ENCODE results near the gene ABI3BP. TPM values are rescaled to one million over a fixed set of nuclear protein-coding genes. Genes with fewer than 3 reads are reported as not detected.

Gene ABI3BP
- polyA plus RNA-seq, 1 of the 3 experiments (the other 2 are of a cell fraction), result 8.4 TPM

GRCh38 chr3:100871306-100871705, 121.9 kb downstream of the ABI3BP start:
- no peak overlapping the region for H3K9ac ChIP-seq

More at GRCh38 chr3:100871306-100871705, 121.9 kb downstream of the ABI3BP start:
- H3K27ac ChIP-seq (ENCODE audit: low read depth in 2 of 2, low read length in 1 of 2), result no peak overlapping the region
- H3K27me3 ChIP-seq (ENCODE audit: insufficient read depth), result no peaks in the 10 kb centered on the region
- ChIA-PET CTCF (no interaction called here), POLR2A (no interaction called here)
- no peak overlapping the region for H2AFZ ChIP-seq (ENCODE audit: low read depth)
- H3K9me3 ChIP-seq, result no peaks in the 10 kb centered on the region
- no peaks in the 10 kb centered on the region for H3K79me2 ChIP-seq (ENCODE audit: insufficient read depth)
- no peaks in the 10 kb centered on the region for H3K36me3 ChIP-seq (replicated peaks in 1 of 2; ENCODE audit: control insufficient read depth in 1 of 2, insufficient read depth in 2 of 2, low read length in 1 of 2)
- H3F3A ChIP-seq (replicated peaks; ENCODE audit: insufficient read depth), result peaks cover 11% of the 10 kb centered on the region
- H3K4me2 ChIP-seq, result no peak overlapping the region
- 58% methylated on average over 3 of the region's 3 CpGs for WGBS (ENCODE audit: low lambda C conversion rate)
- TF ChIP-seq RFX5 (IDR thresholded peaks at IDR 0.05; ENCODE audit: low read length) (no peak), POLR2AphosphoS5 (IDR thresholded peaks at IDR 0.05; ENCODE audit: low read depth, low read length) (no peak), MAX (IDR thresholded peaks at IDR 0.05; ENCODE audit: low read depth) (no peak), ZBTB33 (IDR thresholded peaks at IDR 0.05; ENCODE audit: borderline replicate concordance, low read depth) (no peak), NRF1 (IDR thresholded peaks at IDR 0.05; ENCODE audit: low read depth, low read length) (no peak), EP300 (IDR thresholded peaks at IDR 0.05; ENCODE audit: borderline replicate concordance in 1 of 2, low read depth in 1 of 2, low read length in 1 of 2) (no peak), GATA2 (CRISPR knock-in tag; IDR thresholded peaks at IDR 0.05) (no peak), SMC3 (IDR thresholded peaks at IDR 0.05; ENCODE audit: low read depth, low read length) (no peak), REST (IDR thresholded peaks at IDR 0.05; ENCODE audit: low read depth, low read length) (no peak), RXRA (IDR thresholded peaks at IDR 0.05; ENCODE audit: borderline replicate concordance, low read depth) (no peak), FOXM1 (IDR thresholded peaks at IDR 0.05; ENCODE audit: low read depth) (no peak), CTCF (IDR thresholded peaks at IDR 0.05) (no peak), IRF3 (IDR thresholded peaks at IDR 0.05; ENCODE audit: low read depth, low read length) (no peak), TCF12 (IDR thresholded peaks at IDR 0.05) (no peak)
- no peak overlapping the region for H3K4me3 ChIP-seq (ENCODE audit: low read depth in 2 of 2, low read length in 1 of 2)
- peaks cover 0 to 4% of the 10 kb centered on the region in 2 experiments; a peak in 1 of 4 replicates for H3K4me1 ChIP-seq (ENCODE audit: control insufficient read depth in 1 of 2, insufficient read depth in 2 of 2, low read depth in 1 of 2, low read length in 1 of 2)
- no peaks in the 10 kb centered on the region for H4K20me1 ChIP-seq (ENCODE audit: insufficient read depth)
- DNase-seq, result no peak
- H3K9me2 ChIP-seq, result no peaks in the 10 kb centered on the region
